Heart left ventricle (tissue), 16 donors: ENCODE results near the gene CDC20B. TPM values are rescaled to one million over a fixed set of nuclear protein-coding genes. Genes with fewer than 3 reads are reported as not detected.

Source experiments
- ATAC-seq, 4 donors: fragments of 200-7000 bp; cut with Tn5 transposase; one replicate each; pipeline ENCODE4 v1.9.1; 2020 to 2022; ENCODE audit warnings: moderate library complexity in 4 of 4, mild to moderate bottlenecking in 3 of 4, moderate number of reproducible peaks in 1 of 4
- DNase-seq, 5 donors: peaks; one replicate each; pipeline ENCODE4 v3.0.0-alpha.2; 2020
- H3K27ac ChIP-seq, 12 donors: fragments of 200-600 bp; sonication (generic) in 4 of 12; one replicate each; pipeline versions ENCODE4 v1.5.0 to v1.8.0; 2016 to 2022; ENCODE audit warnings: mild to moderate bottlenecking in 2 of 12
- H3K27me3 ChIP-seq, 9 donors: fragments of 200-600 bp; sonication (generic) in 2 of 9; one replicate each; pipeline versions ENCODE4 v1.5.1 to v1.8.0; 2016 to 2022; ENCODE audit warnings: mild to moderate bottlenecking in 3 of 9
- H3K36me3 ChIP-seq, 9 donors: fragments of 200-600 bp; sonication (generic) in 2 of 9; one replicate each; pipeline versions ENCODE4 v1.5.0 to v1.8.0; 2018 to 2022; ENCODE audit warnings: mild to moderate bottlenecking in 2 of 9
- H3K4me1 ChIP-seq, 12 donors: fragments of 200-600 bp; sonication (generic) in 4 of 12; one replicate each; pipeline versions ENCODE4 v1.5.0 to v1.8.0; 2016 to 2022; ENCODE audit warnings: mild to moderate bottlenecking in 3 of 12
- H3K4me3 ChIP-seq, 12 donors: fragments of 200-600 bp; sonication (generic) in 4 of 12; one replicate each; pipeline versions ENCODE4 v1.5.0 to v1.8.0; 2017 to 2022; ENCODE audit warnings: mild to moderate bottlenecking in 9 of 12, moderate library complexity in 4 of 12
- H3K9me3 ChIP-seq, 12 donors: fragments of 200-600 bp; sonication (generic) in 4 of 12; one replicate each; pipeline versions ENCODE4 v1.5.0 to v1.8.0; 2016 to 2022; ENCODE audit warnings: mild to moderate bottlenecking in 1 of 12
- POLR2A ChIP-seq, 2 donors: fragments of 450-650 bp; IDR thresholded peaks; one replicate each; pipeline ENCODE4 v1.6.1; 2017; ENCODE audit warnings: antibody characterized with exemption in 2 of 2, mild to moderate bottlenecking in 2 of 2, moderate library complexity in 2 of 2
- whole genome bisulfite sequencing, 4 donors: extraction: QIAGEN DNeasy Blood & Tissue Kit in 2 of 4; methylation state at CpG; one replicate each; pipeline versions ENCODE4 v1.1.5 to v1.1.7; 2013 to 2018; 5-methylcytosine and 5-hydroxymethylcytosine counted together
- intact Hi-C, 10 donors: fragments of 100-400 bp; cut with DNase I; formaldehyde crosslinking; loops; one replicate each; pipeline versions ENCODE4 v1.11.1 to v1.14.2; 2022
- polyA plus RNA-seq, 2 donors: library from polyadenylated mRNA; stranded (reverse); fragments of 200-250 nt; gene quantifications; one replicate each; pipeline ENCODE4 v1.2.3, GENCODE V29; 2013
- total RNA-seq, 9 donors: library from RNA; depleted of rRNA in 2 of 9; stranded (reverse); fragments of >200 nt in 2 of 9; fragmentation: NEBNext Ultra II Directional in 3 of 9; extraction: Animal tissue kit (Norgen Biotek cat#: 25700) in 3 of 9; gene quantifications; one replicate each; pipeline versions ENCODE4 v1.1.0 to v1.2.4, GENCODE V29; 2016 to 2023
- TF ChIP-seq, protein P1 (sequence below), 12 donors: fragments of 200-600 bp; sonication (generic) in 4 of 12; IDR thresholded peaks; one replicate each; pipeline versions ENCODE4 v1.5.0 to v1.8.0; 2018 to 2022; ENCODE audit warnings: antibody characterized with exemption in 12 of 12, mild to moderate bottlenecking in 5 of 12
- donor health status: ischemic (EF 13 %, LVEDD 7.1; RV severe dilation, severe dysfunction).
- donor health status: healthy with polysubstance abuse.
- donor health status: DM: no; HTN: yes; CAD: no.
- donor health status: DM: no; HTN: no; CAD: no.
- donor health status: ischemic (EF 25% LVEDD 6.9; RV normal size, moderate dysfunction).
- donor health status: ischemic (EF 25% LVEDD 5.7; RV mildly dilated, moderate dysfunction).
- donor health status: healthy.
- donor health status: DM: yes; HTN: yes; CAD: no.
- donor health status: ischemic (EF 35%, LVEDD 5.7; RV mildly dilated, moderate dysfunction).
- donor health status: nonischemic (EF 11% LVEDD 7.7; RV severe dilation, severe dysfunction).
- donor health status: DM: yes; HTN: yes; CAD: no.
- donor health status: PGD.
- donor health status: ischemic (EF 29% LVEDD 5.4; RV normal size, mild dysfunction).
- donor health status: nonischemic (EF 23%, LVEDD 6.1; RV moderate dilation, normal function).

CDC20B gene
- total and polyA plus RNA-seq, 11 donors, result not detected

DNA sequence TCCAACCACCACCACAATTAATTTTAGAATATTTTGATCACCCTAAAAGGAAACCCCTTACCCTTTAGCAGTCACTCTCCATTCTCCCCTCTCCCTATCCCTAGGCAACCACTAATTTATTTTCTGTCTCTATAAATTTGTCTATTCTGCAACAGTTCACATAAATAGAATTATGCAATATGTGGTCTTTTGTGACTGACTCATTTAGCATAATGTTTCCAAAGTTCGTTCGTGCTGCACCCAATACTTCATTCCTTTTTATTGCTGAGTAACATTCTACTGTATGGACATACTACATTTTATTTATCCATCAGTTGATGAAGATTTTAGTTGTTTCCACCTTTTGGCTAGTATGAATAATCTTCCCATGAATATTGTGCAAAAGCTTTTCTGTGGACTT, 18.2 kb upstream of the CDC20B start:
- H3K4me3 ChIP-seq, result no peak overlapping the region
- no peaks in the 10 kb centered on the region for H3K9me3 ChIP-seq
- H3K4me1 ChIP-seq, result no peaks in the 10 kb centered on the region
- H3K27me3 ChIP-seq, result peaks cover 0 to 94% (median 50%) of the 10 kb centered on the region in 9 donors
- H3K27ac ChIP-seq, result no peak overlapping the region
- DNase-seq, result no peak
- no peak for ATAC-seq
- H3K36me3 ChIP-seq, result no peaks in the 10 kb centered on the region
- intact Hi-C loops, result no loop called here
- TF ChIP-seq POLR2A (IDR thresholded peaks at IDR 0.05), result no peak
- TF ChIP-seq, protein P1, sequence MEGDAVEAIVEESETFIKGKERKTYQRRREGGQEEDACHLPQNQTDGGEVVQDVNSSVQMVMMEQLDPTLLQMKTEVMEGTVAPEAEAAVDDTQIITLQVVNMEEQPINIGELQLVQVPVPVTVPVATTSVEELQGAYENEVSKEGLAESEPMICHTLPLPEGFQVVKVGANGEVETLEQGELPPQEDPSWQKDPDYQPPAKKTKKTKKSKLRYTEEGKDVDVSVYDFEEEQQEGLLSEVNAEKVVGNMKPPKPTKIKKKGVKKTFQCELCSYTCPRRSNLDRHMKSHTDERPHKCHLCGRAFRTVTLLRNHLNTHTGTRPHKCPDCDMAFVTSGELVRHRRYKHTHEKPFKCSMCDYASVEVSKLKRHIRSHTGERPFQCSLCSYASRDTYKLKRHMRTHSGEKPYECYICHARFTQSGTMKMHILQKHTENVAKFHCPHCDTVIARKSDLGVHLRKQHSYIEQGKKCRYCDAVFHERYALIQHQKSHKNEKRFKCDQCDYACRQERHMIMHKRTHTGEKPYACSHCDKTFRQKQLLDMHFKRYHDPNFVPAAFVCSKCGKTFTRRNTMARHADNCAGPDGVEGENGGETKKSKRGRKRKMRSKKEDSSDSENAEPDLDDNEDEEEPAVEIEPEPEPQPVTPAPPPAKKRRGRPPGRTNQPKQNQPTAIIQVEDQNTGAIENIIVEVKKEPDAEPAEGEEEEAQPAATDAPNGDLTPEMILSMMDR (IDR thresholded peaks at IDR 0.05), result no peak
- 89 to 95% (median 93%) methylated on average over 2 of the region's 2 CpGs for WGBS, 4 donors

GRCh38 chr5:55188656-55189540, 15.9 kb upstream of the CDC20B start:
- Histone ChIP-seq H3K4me3 (no peak overlapping the region), H3K4me1 (no peaks in the 10 kb centered on the region), H3K27ac (no peak overlapping the region), H3K36me3 (no peaks in the 10 kb centered on the region), H3K9me3 (peaks cover 0 to 1% (median 0%) of the 10 kb centered on the region in 12 donors), H3K27me3 (peaks cover 0 to 93% (median 50%) of the 10 kb centered on the region in 9 donors)
- ATAC-seq, result no peak
- WGBS, 4 donors, result 64 to 68% (median 67%) methylated on average over 6 of the region's 6 CpGs
- no peak for DNase-seq
- intact Hi-C loops, result no loop called here
- TF ChIP-seq, protein P1 (IDR thresholded peaks at IDR 0.05), result no peak
- no peak for TF ChIP-seq POLR2A (IDR thresholded peaks at IDR 0.05)

DNA sequence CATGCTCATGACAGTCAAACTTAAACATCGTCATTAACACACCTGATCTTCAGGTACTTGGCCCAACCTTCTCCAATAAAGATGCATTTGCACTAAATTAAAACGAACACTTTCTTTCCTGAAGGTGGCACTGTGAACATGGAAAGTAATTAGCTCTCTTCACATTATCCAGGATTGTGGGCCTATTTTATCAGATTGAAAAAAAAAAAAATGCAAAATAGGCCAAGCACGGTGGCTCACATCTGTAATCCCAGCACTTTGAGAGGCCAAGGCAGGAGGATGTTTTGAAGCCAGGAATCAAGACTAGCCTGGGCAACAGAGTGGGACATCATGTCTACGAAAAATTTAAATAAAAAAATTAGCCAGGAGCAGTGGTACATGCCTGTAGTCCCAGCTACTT, 14.4 kb upstream of the CDC20B start:
- Histone ChIP-seq H3K9me3 (peaks cover 0 to 9% (median 0%) of the 10 kb centered on the region in 12 donors), H3K27me3 (peaks cover 0 to 94% (median 53%) of the 10 kb centered on the region in 9 donors), H3K4me3 (no peak overlapping the region), H3K27ac (no peak overlapping the region), H3K36me3 (no peaks in the 10 kb centered on the region), H3K4me1 (no peaks in the 10 kb centered on the region)
- intact Hi-C loops, result no loop called here
- no peak for DNase-seq
- TF ChIP-seq, protein P1 (IDR thresholded peaks at IDR 0.05), result peak in 1 of 12 donors; percentile 5
- TF ChIP-seq POLR2A (IDR thresholded peaks at IDR 0.05), result no peak
- ATAC-seq, result no peak
- 53 to 61% (median 58%) methylated on average over 4 of the region's 4 CpGs for WGBS, 4 donors

- Histone ChIP-seq H3K4me3 (no peak overlapping the region), H3K27me3 (peaks cover 19 to 96% (median 51%) of the 10 kb centered on the region in 9 donors), H3K4me1 (peaks cover 5 to 13% (median 10%) of the 10 kb centered on the region in 12 donors), H3K27ac (no peak overlapping the region), H3K36me3 (no peaks in the 10 kb centered on the region), H3K9me3 (peaks cover 0 to 9% (median 0%) of the 10 kb centered on the region in 12 donors)
- ATAC-seq, result no peak
- no peak for DNase-seq
- WGBS, 4 donors, result 57 to 73% (median 64%) methylated on average over 1 of the region's 1 CpG
- TF ChIP-seq, protein P1 (IDR thresholded peaks at IDR 0.05), result no peak
- TF ChIP-seq POLR2A (IDR thresholded peaks at IDR 0.05), result no peak
- intact Hi-C loops, result no loop called here
Observed at GRCh38 chr5:55180016-55180415, 7.0 kb upstream of the CDC20B start.
